GM23248 (cell line): ENCODE data around the gene MYO1D. TPM values are rescaled to one million over a fixed set of nuclear protein-coding genes. Genes with fewer than 3 reads are reported as not detected.
"Not testable (repeated sequence)": the region's sequence is repeated elsewhere in the genome, so short reads cannot be mapped to it uniquely, and the experiment has no call there.

Experiments
- DNase-seq: peaks from one replicate; pipeline ENCODE4 v3.0.0-alpha.2; 2015
- H2AFZ ChIP-seq: fragments of 200-600 bp; sonication (generic); 2 replicates; pipeline ENCODE4 v1.6.1; 2016; ENCODE audit warnings: antibody characterized with exemption
- H3F3A ChIP-seq: fragments of 200-600 bp; sonication (generic); 2 replicates; pipeline ENCODE4 v1.6.1; 2016; ENCODE audit warnings: mild to moderate bottlenecking, antibody characterized with exemption, mixed run types; ENCODE audit not compliant: insufficient read depth
- H3K27ac ChIP-seq: fragments of 200-600 bp; sonication (generic); 2 replicates; pipeline ENCODE4 v1.5.1; 2016; ENCODE audit warnings: mild to moderate bottlenecking
- H3K27me3 ChIP-seq: fragments of 200-600 bp; sonication (generic); replicated peaks from 2 replicates; pipeline ENCODE4 v1.6.1; 2016; ENCODE audit warnings: mild to moderate bottlenecking; ENCODE audit not compliant: insufficient read depth
- H3K36me3 ChIP-seq: fragments of 200-600 bp; sonication (generic); 2 replicates; pipeline ENCODE4 v1.6.1; 2016; ENCODE audit warnings: low read depth, mild to moderate bottlenecking
- H3K4me1 ChIP-seq: fragments of 200-600 bp; sonication (generic); 2 replicates; pipeline ENCODE4 v1.6.1; 2016; ENCODE audit warnings: mild to moderate bottlenecking; ENCODE audit not compliant: insufficient read depth
- H3K4me2 ChIP-seq: fragments of 200-600 bp; sonication (generic); one replicate; pipeline ENCODE4 v1.6.1; 2016; ENCODE audit warnings: mild to moderate bottlenecking; ENCODE audit not compliant: unreplicated experiment
- H3K4me3 ChIP-seq: fragments of 200-600 bp; sonication (generic); 2 replicates; pipeline ENCODE4 v1.5.1; 2016; ENCODE audit warnings: mild to moderate bottlenecking
- H3K79me2 ChIP-seq: fragments of 200-600 bp; sonication (generic); 2 replicates; pipeline ENCODE4 v1.6.1; 2016; ENCODE audit warnings: mild to moderate bottlenecking; ENCODE audit not compliant: insufficient read depth
- H3K9ac ChIP-seq: fragments of 200-600 bp; sonication (generic); 2 replicates; pipeline ENCODE4 v1.6.1; 2016; ENCODE audit warnings: mild to moderate bottlenecking
- H3K9me2 ChIP-seq: fragments of 200-600 bp; sonication (generic); 2 replicates; pipeline ENCODE4 v1.6.1; 2016; ENCODE audit warnings: mixed run types, mild to moderate bottlenecking, moderate library complexity; ENCODE audit not compliant: insufficient read depth
- H3K9me3 ChIP-seq: fragments of 200-600 bp; sonication (generic); one replicate; pipeline ENCODE4 v1.6.1; 2017; ENCODE audit warnings: low read depth
- H4K20me1 ChIP-seq: fragments of 200-600 bp; sonication (generic); 2 replicates; pipeline ENCODE4 v1.6.0; 2016; ENCODE audit not compliant: insufficient read depth
- EZH2 ChIP-seq: fragments of 200-600 bp; sonication (generic); IDR thresholded peaks from 2 replicates; pipeline ENCODE4 v1.6.1; 2018; ENCODE audit warnings: antibody characterized with exemption, mild to moderate bottlenecking; ENCODE audit not compliant: insufficient read depth, poor library complexity, severe bottlenecking
- EZH2phosphoT487 ChIP-seq: fragments of 200-600 bp; sonication (generic); IDR thresholded peaks from 2 replicates; pipeline ENCODE4 v1.6.1; 2018; ENCODE audit warnings: antibody characterized with exemption, moderate library complexity, mild to moderate bottlenecking, low read depth; ENCODE audit not compliant: insufficient read depth
- WGBS, 2 experiments: methylation state at CpG; one replicate each; pipeline ENCODE4 v1.1.6; 2015 to 2017; ENCODE audit warnings: low lambda C conversion rate in 2 of 2, low coverage in 1 of 2; ENCODE audit errors: missing lambda C conversion rate in 2 of 2; 5-methylcytosine and 5-hydroxymethylcytosine counted together
- in situ Hi-C: fragments of 300-500 bp; cut with MboI; formaldehyde crosslinking; loops from 2 replicates; pipeline ENCODE4 v1.15.0; 2020
- polyA plus RNA-seq: library from polyadenylated mRNA; unstranded; fragments of >200 nt; fragmentation: Nextera tagmentation; extraction: Ambion mirVana; gene quantifications from 2 replicates; pipeline ENCODE4 v1.2.1, GENCODE V29; 2016
- total RNA-seq: library from RNA; depleted of rRNA; stranded (reverse); fragments of >200 nt; shearing (Covaris generic); gene quantifications from 2 replicates; pipeline ENCODE4 v1.2.3, GENCODE V29; 2014

The MYO1D gene
- total and polyA plus RNA-seq, 2 experiments from 2014 or later, result 54.1 to 99.5 TPM

- Histone ChIP-seq H3K4me1 (peaks cover 3% of the 10 kb centered on the region), H3K27ac (no peak overlapping the region), H3K36me3 (no peaks in the 10 kb centered on the region), H3K79me2 (no peaks in the 10 kb centered on the region), H2AFZ (no peak overlapping the region), H3K4me3 (no peak overlapping the region), H4K20me1 (no peaks in the 10 kb centered on the region), H3K9ac (no peak overlapping the region), H3K4me2 (no peak overlapping the region), H3F3A (no peaks in the 10 kb centered on the region; the same call in 1 of the 2 replicates), H3K27me3 (no peaks in the 10 kb centered on the region), H3K9me2 (no peaks in the 10 kb centered on the region), H3K9me3 (no peaks in the 10 kb centered on the region)
- TF ChIP-seq EZH2phosphoT487, result no peak
- TF ChIP-seq EZH2, result no peak
- WGBS, 2 experiments, result 81 to 91% methylated on average over 2 of the region's 2 CpGs
- in situ Hi-C loops, result loop anchor here (10.0 to 25.0 kb wide), 2 partner anchors 115 to 237 kb away; no protein-coding TSS in a partner anchor
- no peak for DNase-seq
Observed at GRCh38 chr17:32899236-32900013, 22.5 kb upstream of the MYO1D start.

- in situ Hi-C loops, result no loop called here
- Histone ChIP-seq H3K9me2 (no peaks in the 10 kb centered on the region), H3F3A (peaks cover 4% of the 10 kb centered on the region; the same call in 1 of the 2 replicates), H4K20me1 (no peaks in the 10 kb centered on the region), H3K27me3 (no peaks in the 10 kb centered on the region), H3K9ac (no peak overlapping the region), H3K4me1 (peaks cover 8% of the 10 kb centered on the region), H3K4me3 (no peak overlapping the region), H2AFZ (no peak overlapping the region), H3K36me3 (no peaks in the 10 kb centered on the region), H3K27ac (no peak overlapping the region), H3K79me2 (no peaks in the 10 kb centered on the region), H3K4me2 (no peak overlapping the region), H3K9me3 (no peaks in the 10 kb centered on the region)
- TF ChIP-seq EZH2phosphoT487, result no peak
- no peak for TF ChIP-seq EZH2
- 62 to 75% methylated on average over 2 of the region's 2 CpGs for WGBS, 2 experiments
- no peak for DNase-seq
Observed at GRCh38 chr17:32896647-32897258, 19.8 kb upstream of the MYO1D start.

DNA sequence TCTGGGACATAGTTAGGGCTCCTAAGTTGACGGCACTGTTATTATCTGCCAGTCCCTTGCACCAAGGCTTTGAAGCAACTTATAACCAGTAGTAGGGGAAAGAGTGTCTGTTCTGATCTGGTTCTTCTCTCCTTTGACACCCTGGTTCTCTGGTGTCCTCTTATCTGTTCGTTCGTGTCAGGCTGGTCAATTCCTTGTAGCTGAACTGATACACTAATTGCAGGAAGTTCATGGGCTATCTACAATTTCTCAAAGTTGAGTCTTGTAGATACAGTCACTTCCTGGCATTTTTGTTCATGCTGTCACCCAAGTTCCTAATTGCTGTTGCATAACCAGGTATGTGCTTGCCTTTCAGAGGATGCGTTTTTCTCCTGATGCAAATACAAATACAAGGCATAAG, 17.3 kb upstream of the MYO1D start:
- Histone ChIP-seq H3K27me3 (no peaks in the 10 kb centered on the region), H3F3A (peaks cover 4% of the 10 kb centered on the region; the same call in 1 of the 2 replicates), H3K9me3 (no peaks in the 10 kb centered on the region), H3K4me1 (peaks cover 8% of the 10 kb centered on the region), H3K36me3 (no peaks in the 10 kb centered on the region), H3K9ac (no peak overlapping the region), H2AFZ (no peak overlapping the region), H3K27ac (no peak overlapping the region), H3K79me2 (no peaks in the 10 kb centered on the region), H3K4me3 (no peak overlapping the region), H3K4me2 (no peak overlapping the region), H4K20me1 (no peaks in the 10 kb centered on the region), H3K9me2 (no peaks in the 10 kb centered on the region)
- TF ChIP-seq EZH2 (no peak), EZH2phosphoT487 (no peak)
- in situ Hi-C loops, result no loop called here
- WGBS, 2 experiments, result 18 to 29% methylated on average over 4 of the region's 4 CpGs
- peak; percentile 55 for DNase-seq

DNA sequence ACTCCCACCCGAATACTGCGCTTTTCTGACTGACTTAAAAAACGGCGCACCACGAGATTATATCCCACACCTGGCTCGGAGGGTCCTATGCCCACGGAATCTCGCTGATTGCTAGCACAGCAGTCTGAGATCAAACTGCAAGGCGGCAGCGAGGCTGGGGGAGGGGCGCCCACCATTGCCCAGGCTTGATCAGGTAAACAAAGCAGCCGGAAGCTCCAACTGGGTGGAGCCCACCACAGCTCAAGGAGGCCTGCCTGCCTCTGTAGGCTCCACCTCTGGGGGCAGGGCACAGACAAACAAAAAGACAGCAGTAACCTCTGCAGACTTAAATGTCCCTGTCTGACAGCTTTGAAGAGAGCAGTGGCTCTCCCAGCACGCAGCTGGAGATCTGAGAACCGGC, 10.5 kb upstream of the MYO1D start:
- peaks cover 12% of the 10 kb centered on the region for H3K4me1 ChIP-seq
- DNase-seq, H3K27me3 ChIP-seq, H3K4me2 ChIP-seq, H3K9me3 ChIP-seq, H4K20me1 ChIP-seq, H3K4me3 ChIP-seq, H3K27ac ChIP-seq, H3K9me2 ChIP-seq, H3K79me2 ChIP-seq, H3K9ac ChIP-seq, H2AFZ ChIP-seq, H3K36me3 ChIP-seq, in situ Hi-C loops: not testable (repeated sequence)
- WGBS, 2 experiments, result 67 to 80% methylated on average over 1 to 2 of the region's 14 CpGs
- peaks cover 13% of the 10 kb centered on the region for H3F3A ChIP-seq

DNA sequence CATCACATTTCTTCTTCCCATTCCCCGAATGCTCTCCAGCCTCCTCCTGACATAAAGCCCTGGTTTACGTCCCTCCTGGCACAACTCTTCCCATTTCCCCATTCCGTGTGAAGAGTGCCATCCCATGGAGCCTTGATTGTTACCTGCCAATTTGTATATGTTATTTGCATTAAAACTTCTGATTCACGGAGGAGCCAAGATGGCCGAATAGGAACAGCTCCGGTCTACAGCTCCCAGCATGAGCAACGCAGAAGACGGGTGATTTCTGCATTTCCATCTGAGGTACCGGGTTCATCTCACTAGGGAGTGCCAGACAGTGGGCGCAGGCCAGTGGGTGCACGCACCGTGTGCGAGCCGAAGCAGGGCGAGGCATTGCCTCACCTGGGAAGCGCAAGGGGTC, 10.0 kb upstream of the MYO1D start:
- H3K4me3 ChIP-seq, DNase-seq, H3K27ac ChIP-seq, H3K9me3 ChIP-seq, in situ Hi-C loops, H3K4me2 ChIP-seq, H3K9me2 ChIP-seq, H3K36me3 ChIP-seq, H3K27me3 ChIP-seq, H2AFZ ChIP-seq, H3K9ac ChIP-seq, H4K20me1 ChIP-seq, H3K79me2 ChIP-seq: not testable (repeated sequence)
- peaks cover 16% of the 10 kb centered on the region for H3K4me1 ChIP-seq
- peaks cover 18% of the 10 kb centered on the region for H3F3A ChIP-seq
- WGBS, 2 experiments, result 82 to 88% methylated on average over 6 to 9 of the region's 16 CpGs
